Measurements from ENCODE around the gene DLG1.

- TF ChIP-seq, protein P1, sequence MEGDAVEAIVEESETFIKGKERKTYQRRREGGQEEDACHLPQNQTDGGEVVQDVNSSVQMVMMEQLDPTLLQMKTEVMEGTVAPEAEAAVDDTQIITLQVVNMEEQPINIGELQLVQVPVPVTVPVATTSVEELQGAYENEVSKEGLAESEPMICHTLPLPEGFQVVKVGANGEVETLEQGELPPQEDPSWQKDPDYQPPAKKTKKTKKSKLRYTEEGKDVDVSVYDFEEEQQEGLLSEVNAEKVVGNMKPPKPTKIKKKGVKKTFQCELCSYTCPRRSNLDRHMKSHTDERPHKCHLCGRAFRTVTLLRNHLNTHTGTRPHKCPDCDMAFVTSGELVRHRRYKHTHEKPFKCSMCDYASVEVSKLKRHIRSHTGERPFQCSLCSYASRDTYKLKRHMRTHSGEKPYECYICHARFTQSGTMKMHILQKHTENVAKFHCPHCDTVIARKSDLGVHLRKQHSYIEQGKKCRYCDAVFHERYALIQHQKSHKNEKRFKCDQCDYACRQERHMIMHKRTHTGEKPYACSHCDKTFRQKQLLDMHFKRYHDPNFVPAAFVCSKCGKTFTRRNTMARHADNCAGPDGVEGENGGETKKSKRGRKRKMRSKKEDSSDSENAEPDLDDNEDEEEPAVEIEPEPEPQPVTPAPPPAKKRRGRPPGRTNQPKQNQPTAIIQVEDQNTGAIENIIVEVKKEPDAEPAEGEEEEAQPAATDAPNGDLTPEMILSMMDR (conservative IDR thresholded peaks at IDR 0.05; ENCODE audit: low read depth, low read length) = no peak
- no peak for TF ChIP-seq EZH2 (IDR thresholded peaks at IDR 0.05; ENCODE audit: borderline replicate concordance, low read depth, low read length, poor library complexity, severe bottlenecking)
These were observed 267.8 kb downstream of the DLG1 start for GRCh38 chr3:197030379-197031314.
